H1 (cell line): ENCODE measurements around the gene PLA2G4A. TPM values are rescaled to one million over a fixed set of nuclear protein-coding genes. Genes with fewer than 3 reads are reported as not detected.

Experiments
- CTCF ChIA-PET: fragments of 300-600 bp; sonication (Branson Sonifier 250); formaldehyde crosslinking; loops from one replicate; lab custom pipeline; 2021; ENCODE audit not compliant: partially characterized antibody; lab: Charles Lee
- POLR2A ChIA-PET: fragments of 300-600 bp; sonication (Branson Sonifier 250); formaldehyde crosslinking; loops from one replicate; lab custom pipeline; 2021; ENCODE audit warnings: inconsistent platforms; ENCODE audit not compliant: partially characterized antibody; lab: Charles Lee
- DNase-seq, 2 experiments: peaks; one replicate each; pipeline versions ENCODE4 v3.0.0 to v3.0.0-alpha.2; 2010 to 2022; ENCODE audit warnings: low spot score in 2 of 2, low read depth in 1 of 2, mixed read lengths in 1 of 2
- FAIRE-seq: peaks from 2 replicates; lab custom pipeline; 2011; peaks lifted over from hg19 to GRCh38; lab: Jason Lieb, UNC
- H2AFZ ChIP-seq: 2 replicates; pipeline ENCODE4 v1.8.1; 2012; ENCODE audit warnings: low read length, inconsistent platforms
- H2AK5ac ChIP-seq: 2 replicates; pipeline ENCODE4 v1.6.1; 2013; ENCODE audit warnings: low read depth, low read length
- H2BK120ac ChIP-seq: replicated peaks from 2 replicates; pipeline ENCODE3; 2013; ENCODE audit warnings: low read depth, low read length, inconsistent platforms
- H2BK12ac ChIP-seq: 2 replicates; pipeline ENCODE4 v1.6.1; 2013; ENCODE audit warnings: low read depth, low read length
- H2BK15ac ChIP-seq: 2 replicates; pipeline ENCODE4 v1.6.1; 2013; ENCODE audit warnings: low read length
- H2BK20ac ChIP-seq: 2 replicates; pipeline ENCODE4 v1.6.1; 2013; ENCODE audit warnings: low read length
- H2BK5ac ChIP-seq: 2 replicates; pipeline ENCODE4 v1.6.1; 2013; ENCODE audit warnings: low read depth, low read length
- H3K14ac ChIP-seq: 2 replicates; pipeline ENCODE4 v1.6.1; 2013; ENCODE audit warnings: inconsistent platforms; ENCODE audit not compliant: insufficient read length
- H3K18ac ChIP-seq: 2 replicates; pipeline ENCODE4 v1.6.1; 2013; ENCODE audit warnings: low read length; ENCODE audit errors: extremely low read depth
- H3K23ac ChIP-seq: 2 replicates; pipeline ENCODE4 v1.6.1; 2013; ENCODE audit warnings: inconsistent platforms; ENCODE audit not compliant: insufficient read length
- H3K23me2 ChIP-seq: 2 replicates; pipeline ENCODE4 v1.6.1; 2013; ENCODE audit warnings: low read depth, low read length
- H3K27ac ChIP-seq: 2 replicates; pipeline ENCODE4 v1.6.1; 2011; ENCODE audit warnings: low read depth, low read length, inconsistent platforms
- H3K27me3 ChIP-seq, 4 experiments: replicated peaks in 1 of 4; 1 replicate in 1 of 4; 2 replicates in 3 of 4; pipeline versions ENCODE4 v1.6.1 to v1.8.1; 2011 to 2013; ENCODE audit warnings: low read length in 3 of 4, mild to moderate bottlenecking in 3 of 4, inconsistent platforms in 2 of 4, mixed read lengths in 2 of 4, moderate library complexity in 1 of 4; ENCODE audit not compliant: control insufficient read depth in 3 of 4, insufficient read depth in 3 of 4; ENCODE audit errors: extremely low read depth in 1 of 4
- H3K36me3 ChIP-seq, 4 experiments: 2 replicates each; pipeline versions ENCODE4 v1.6.1 to v1.8.1; 2011 to 2013; ENCODE audit warnings: mild to moderate bottlenecking in 4 of 4, low read length in 3 of 4, moderate library complexity in 2 of 4, control low read depth in 1 of 4, inconsistent platforms in 1 of 4; ENCODE audit not compliant: insufficient read depth in 4 of 4, control insufficient read depth in 2 of 4
- H3K4ac ChIP-seq: replicated peaks from 2 replicates; pipeline ENCODE3; 2013; ENCODE audit warnings: low read length, low read depth, mixed read lengths, inconsistent platforms; ENCODE audit not compliant: insufficient read length
- H3K4me1 ChIP-seq, 4 experiments: replicated peaks in 1 of 4; 1 replicate in 1 of 4; 2 replicates in 3 of 4; pipeline versions ENCODE4 v1.6.1 to v1.8.1; 2011 to 2013; ENCODE audit warnings: low read length in 3 of 4, inconsistent platforms in 2 of 4, mixed read lengths in 1 of 4; ENCODE audit not compliant: insufficient read depth in 4 of 4, control insufficient read depth in 3 of 4
- H3K4me2 ChIP-seq, 2 experiments: 2 replicates each; pipeline versions ENCODE4 v1.6.1 to v1.8.1; 2011 to 2013; ENCODE audit warnings: low read depth in 2 of 2, low read length in 2 of 2, control low read depth in 1 of 2, inconsistent platforms in 1 of 2, mild to moderate bottlenecking in 1 of 2; ENCODE audit not compliant: insufficient read depth in 1 of 2
- H3K4me3 ChIP-seq, 4 experiments: fragments of 200-600, 300-600 bp in 1 of 4; sonication (generic), shearing (Covaris generic), sonication (Bioruptor Twin) in 1 of 4; 2 replicates each; pipeline versions ENCODE4 v1.5.1 to v1.8.1; 2011 to 2016; ENCODE audit warnings: low read length in 4 of 4, low read depth in 3 of 4, control low read depth in 2 of 4, inconsistent platforms in 2 of 4, mild to moderate bottlenecking in 2 of 4, mixed read lengths in 1 of 4, moderate library complexity in 1 of 4; ENCODE audit not compliant: insufficient read depth in 2 of 4; ENCODE audit errors: extremely low read depth in 1 of 4
- H3K56ac ChIP-seq: replicated peaks from 2 replicates; pipeline ENCODE3; 2013; ENCODE audit warnings: low read depth, mild to moderate bottlenecking, mixed read lengths, low read length, inconsistent platforms; ENCODE audit not compliant: insufficient read length
- H3K79me1 ChIP-seq: 2 replicates; pipeline ENCODE4 v1.6.1; 2013; ENCODE audit warnings: low read depth, low read length, control low read depth
- H3K79me2 ChIP-seq, 2 experiments: 2 replicates each; pipeline versions ENCODE4 v1.6.1 to v1.8.1; 2012 to 2013; ENCODE audit warnings: low read length in 2 of 2, mild to moderate bottlenecking in 2 of 2, inconsistent platforms in 1 of 2; ENCODE audit not compliant: insufficient read depth in 2 of 2, control insufficient read depth in 1 of 2
- H3K9ac ChIP-seq, 4 experiments: replicated peaks in 1 of 4; 1 replicate in 1 of 4; 2 replicates in 3 of 4; pipeline versions ENCODE4 v1.6.1 to v1.8.1; 2011 to 2013; ENCODE audit warnings: low read depth in 3 of 4, low read length in 3 of 4, control low read depth in 2 of 4, mild to moderate bottlenecking in 2 of 4, moderate library complexity in 2 of 4, inconsistent platforms in 1 of 4; ENCODE audit errors: extremely low read depth in 1 of 4
- H3K9me3 ChIP-seq, 2 experiments: 2 replicates each; pipeline versions ENCODE4 v1.6.1 to v1.8.1; 2012 to 2013; ENCODE audit warnings: mild to moderate bottlenecking in 2 of 2, moderate library complexity in 2 of 2, control low read depth in 1 of 2, inconsistent platforms in 1 of 2, low read depth in 1 of 2, low read length in 1 of 2, mixed read lengths in 1 of 2; ENCODE audit not compliant: insufficient read depth in 2 of 2
- H4K20me1 ChIP-seq, 2 experiments: replicated peaks in 1 of 2; 2 replicates each; pipeline versions ENCODE3 to v1.8.1; 2011 to 2013; ENCODE audit warnings: inconsistent platforms in 2 of 2, low read length in 2 of 2, mild to moderate bottlenecking in 1 of 2; ENCODE audit not compliant: insufficient read depth in 2 of 2, control insufficient read depth in 1 of 2
- H4K5ac ChIP-seq: 2 replicates; pipeline ENCODE4 v1.6.1; 2013; ENCODE audit warnings: low read length, low read depth, mixed read lengths, inconsistent platforms; ENCODE audit not compliant: insufficient read length
- H4K8ac ChIP-seq: 2 replicates; pipeline ENCODE4 v1.8.0; 2013; ENCODE audit warnings: mild to moderate bottlenecking, moderate library complexity, low read length, inconsistent platforms; ENCODE audit not compliant: insufficient read depth; ENCODE audit errors: extremely low read depth
- H4K91ac ChIP-seq: replicated peaks from 2 replicates; pipeline ENCODE3; 2013; ENCODE audit warnings: low read length, mixed read lengths, inconsistent platforms; ENCODE audit not compliant: insufficient read length
- BCL11A ChIP-seq, 2 experiments: IDR thresholded peaks; one replicate each; pipeline ENCODE4 v1.6.1; 2011; ENCODE audit warnings: low read depth in 2 of 2, low read length in 2 of 2, mild to moderate bottlenecking in 2 of 2
- CBX5 ChIP-seq: fragments of 300-800, 300-1000 bp; sonication (generic); IDR thresholded peaks from 2 replicates; pipeline ENCODE4 v1.7.1; 2016; ENCODE audit warnings: antibody characterized with exemption, low read length, low read depth
- CHD2 ChIP-seq: IDR thresholded peaks from 2 replicates; pipeline ENCODE4 v1.6.1; 2012; ENCODE audit warnings: low read length, improper control_type of control experiment
- MAX ChIP-seq: IDR thresholded peaks from 2 replicates; pipeline ENCODE4 v1.6.1; 2012; ENCODE audit warnings: inconsistent platforms
- RAD21 ChIP-seq, 2 experiments: IDR thresholded peaks in 1 of 2; conservative IDR thresholded peaks in 1 of 2; 2 replicates each; pipeline ENCODE4 v1.6.1; 2011; ENCODE audit warnings: low read depth in 2 of 2, low read length in 2 of 2, improper control_type of control experiment in 1 of 2, inconsistent platforms in 1 of 2, mild to moderate bottlenecking in 1 of 2, moderate library complexity in 1 of 2
- SIN3A ChIP-seq, 2 experiments: IDR thresholded peaks in 1 of 2; conservative IDR thresholded peaks in 1 of 2; 2 replicates each; pipeline ENCODE4 v1.6.1; 2011 to 2012; ENCODE audit warnings: low read length in 2 of 2, improper control_type of control experiment in 1 of 2, low read depth in 1 of 2, mild to moderate bottlenecking in 1 of 2
- TAF1 ChIP-seq: IDR thresholded peaks from 2 replicates; pipeline ENCODE4 v1.6.1; 2011; ENCODE audit warnings: mild to moderate bottlenecking, low read depth, low read length
- ZNF274 ChIP-seq: IDR thresholded peaks from 2 replicates; pipeline ENCODE4 v1.7.0; 2012; ENCODE audit warnings: low read length, borderline replicate concordance; ENCODE audit errors: extremely low read depth
- whole genome bisulfite sequencing, 2 experiments: shearing (Covaris generic) in 1 of 2; methylation state at CpG; one replicate each; pipeline versions ENCODE4 v1.1.6 to v1.1.7; 2013 to 2015; ENCODE audit warnings: low lambda C conversion rate in 2 of 2, mixed read lengths in 2 of 2, inconsistent platforms in 1 of 2, low coverage in 1 of 2, missing lambda C conversion rate in 1 of 2; ENCODE audit not compliant: insufficient replicate concordance in 2 of 2, insufficient coverage in 1 of 2, insufficient read length in 1 of 2; ENCODE audit errors: extremely low coverage in 1 of 2, missing lambda C conversion rate in 1 of 2; 5-methylcytosine and 5-hydroxymethylcytosine counted together
- polyA plus RNA-seq, 7 experiments: library from polyadenylated mRNA; depleted of rRNA in 3 of 7; stranded (reverse) in 5 of 7; unstranded in 2 of 7; fragments of >200 nt in 5 of 7; fragments of 200-250 nt in 2 of 7; gene quantifications; 1 replicate in 5 of 7; 2 replicates in 1 of 7; 4 replicates in 1 of 7; pipeline versions ENCODE4 v1.2.1 to v1.2.3, GENCODE V29; 2011 to 2013; ENCODE audit warnings: missing spikeins in 2 of 7, mixed read lengths in 2 of 7
- total RNA-seq: library from RNA; stranded (reverse); fragmentation: NEBNext Ultra II Directional; extraction: Animal tissue kit (Norgen Biotek cat#: 25700); gene quantifications from 2 replicates; pipeline ENCODE4 v1.2.1, GENCODE V29; 2021

PLA2G4A gene
- total and polyA plus RNA-seq, 2 of the 8 experiments (the other 6 are each of a cell fraction or from before 2014, with no cell fraction given), result 0.63 to 1.4 TPM

DNA sequence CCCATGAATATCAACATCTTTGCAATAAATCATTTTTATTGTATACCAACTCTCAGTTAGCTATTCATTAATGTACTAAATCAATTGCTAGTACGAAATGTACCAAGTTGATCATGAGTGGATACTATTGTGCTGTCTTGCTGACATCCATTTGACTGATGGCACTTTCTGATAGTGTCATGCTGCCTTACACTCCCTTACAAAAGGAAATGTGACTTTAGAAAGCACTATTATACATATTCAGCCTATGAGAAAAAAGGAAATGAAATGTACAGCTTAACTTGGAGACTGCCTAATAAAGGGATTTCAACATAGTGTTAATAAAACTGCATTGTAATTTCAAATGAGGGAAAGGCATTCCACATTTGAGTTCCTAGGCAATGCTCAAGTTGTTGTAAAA lies 52.2 kb downstream of the PLA2G4A start:
- H3K79me2 ChIP-seq, result no peaks in the 10 kb centered on the region
- H4K5ac ChIP-seq, result no peak overlapping the region
- no peak overlapping the region for H2AK5ac ChIP-seq
- no peak overlapping the region for H3K4me3 ChIP-seq
- H3K9me3 ChIP-seq, result no peaks in the 10 kb centered on the region
- TF ChIP-seq ZNF274 (no peak), TAF1 (no peak), MAX (no peak), CBX5 (no peak), BCL11A (IDR thresholded peaks at IDR 0.05; ENCODE audit: low read depth in 2 of 2, low read length in 2 of 2) (no peak), SIN3A (conservative IDR thresholded peaks at IDR 0.05 in 1 of 2, IDR thresholded peaks at IDR 0.05 in 1 of 2; ENCODE audit: low read depth in 1 of 2, low read length in 2 of 2) (no peak), RAD21 (IDR thresholded peaks at IDR 0.05 in 1 of 2, conservative IDR thresholded peaks at IDR 0.05 in 1 of 2; ENCODE audit: low read depth in 2 of 2, low read length in 2 of 2) (no peak), CHD2 (no peak)
- no peak for DNase-seq
- no peak overlapping the region for H2AFZ ChIP-seq
- H3K4ac ChIP-seq, result no peak overlapping the region
- H4K91ac ChIP-seq, result no peak overlapping the region
- H4K20me1 ChIP-seq, result no peaks in the 10 kb centered on the region
- no peaks in the 10 kb centered on the region for H3K4me1 ChIP-seq
- ChIA-PET CTCF (interaction anchor here (0.8 to 1.4 kb wide), 3 partner anchors 11 to 257 kb away, joined by 3 to 4 read pairs (median 3); no protein-coding TSS in a partner anchor), POLR2A (no interaction called here)
- H2BK20ac ChIP-seq, result no peak overlapping the region
- H3K23me2 ChIP-seq, result no peaks in the 10 kb centered on the region
- H3K14ac ChIP-seq, result no peak overlapping the region
- no peak overlapping the region for H3K23ac ChIP-seq
- H3K27ac ChIP-seq, result no peak overlapping the region
- 93% methylated on average over 1 of the region's 1 CpG; no CpG with 5 or more reads in 1 of the 2 experiments for WGBS, 2 experiments
- H3K27me3 ChIP-seq, result no peaks in the 10 kb centered on the region
- no peak overlapping the region for H2BK12ac ChIP-seq
- no peak overlapping the region for H4K8ac ChIP-seq
- no peak overlapping the region for H3K18ac ChIP-seq
- H3K9ac ChIP-seq, result no peak overlapping the region
- H3K4me2 ChIP-seq, result no peak overlapping the region
- H2BK15ac ChIP-seq, result no peak overlapping the region
- H3K56ac ChIP-seq, result no peak overlapping the region
- no peaks in the 10 kb centered on the region for H3K79me1 ChIP-seq
- H2BK5ac ChIP-seq, result no peak overlapping the region
- no peaks in the 10 kb centered on the region for H3K36me3 ChIP-seq
- no peak overlapping the region for H2BK120ac ChIP-seq
- FAIRE-seq, result no peak
